Measurements from ENCODE around the gene ZNF219. TPM values are rescaled to one million over a fixed set of nuclear protein-coding genes. Genes with fewer than 3 reads are reported as not detected.

ZNF219 gene
- total RNA-seq, 1 experiment from 2014 or later: 16.6 TPM

GRCh38 chr14:21056520-21057163, 41.8 kb downstream of the ZNF219 start:
- Histone ChIP-seq H3K36me3 (ENCODE audit: control insufficient read depth in 1 of 2, insufficient read depth in 2 of 2, low read length in 2 of 2) (no peaks in the 10 kb centered on the region), H3K4me2 (ENCODE audit: low read length) (no peak overlapping the region), H3K9ac (ENCODE audit: low read length) (no peak overlapping the region), H3K4me1 (ENCODE audit: control insufficient read depth in 1 of 2, insufficient read depth in 2 of 2, low read length in 2 of 2) (no peaks in the 10 kb centered on the region), H3K4me3 (replicated peaks in 1 of 2; ENCODE audit: low read depth in 1 of 2, low read length in 2 of 2) (no peak overlapping the region), H3K9me3 (ENCODE audit: control insufficient read depth in 1 of 2, insufficient read depth in 1 of 2, low read depth in 1 of 2, low read length in 2 of 2) (no peaks in the 10 kb centered on the region), H3K79me2 (ENCODE audit: insufficient read depth, low read length) (no peaks in the 10 kb centered on the region), H4K20me1 (ENCODE audit: insufficient read depth) (no peaks in the 10 kb centered on the region), H3K9me2 (ENCODE audit: insufficient read depth) (no peaks in the 10 kb centered on the region), H2AFZ (ENCODE audit: low read depth, low read length, poor library complexity, severe bottlenecking) (no peak overlapping the region), H3K27ac (ENCODE audit: low read depth, low read length) (no peak overlapping the region), H3K27me3 (ENCODE audit: insufficient read depth, low read length) (no peaks in the 10 kb centered on the region)
- RAD21 ChIA-PET (ENCODE audit: low non-redundant PET in 1 of 2, low total read pairs in 2 of 2, uncharacterized antibody in 2 of 2, unreplicated experiment in 2 of 2): no interaction called here
- POLR2A ChIA-PET: interaction anchor here (0.5 kb wide), 1 partner anchor 400 kb away, joined by 3 read pairs; no protein-coding TSS in a partner anchor
- ATAC-seq: no peak
- CTCF ChIA-PET: interaction anchor here (1.5 kb wide), 1 partner anchor 12 kb away, joined by 3 read pairs; no protein-coding TSS in a partner anchor
- BruUV-seq (replicated peaks): no TSS peak
- TF ChIP-seq MAX (IDR thresholded peaks at IDR 0.05) (no peak), CEBPB (IDR thresholded peaks at IDR 0.05; ENCODE audit: low read depth) (no peak), SRF (IDR thresholded peaks at IDR 0.05; ENCODE audit: low read depth) (no peak), POLR2A (IDR thresholded peaks at IDR 0.05; ENCODE audit: borderline replicate concordance, extremely low read depth, insufficient read depth, insufficient read length) (no peak), CTCF (IDR thresholded peaks at IDR 0.05 in 2 of 3, conservative IDR thresholded peaks at IDR 0.05 in 1 of 3; ENCODE audit: borderline replicate concordance in 1 of 3, insufficient read depth in 1 of 3, low read depth in 2 of 3, low read length in 2 of 3) (no peak), EZH2 (IDR thresholded peaks at IDR 0.05) (no peak), JUND (IDR thresholded peaks at IDR 0.05) (no peak), SP1 (IDR thresholded peaks at IDR 0.05; ENCODE audit: low read depth) (no peak), ATF3 (IDR thresholded peaks at IDR 0.05) (no peak), EGR1 (IDR thresholded peaks at IDR 0.05; ENCODE audit: low read depth) (no peak)
- no peak for DNase-seq (ENCODE audit: low read depth, low spot score)
- intact Hi-C loops (cut with micrococcal nuclease): no loop called here

Data from HCT116 (cell line).